ENCODE data around the gene PGBD5. TPM values are rescaled to one million over a fixed set of nuclear protein-coding genes. Genes with fewer than 3 reads are reported as not detected.

Gene PGBD5
- total and polyA plus RNA-seq, 2 of the 13 experiments (the other 11 are each of a cell fraction or from before 2014, with no cell fraction given), result 0.04 to 0.13 TPM

GRCh38 chr1:230352537-230352936 is 73.6 kb downstream of the PGBD5 start (continued):
- TF ChIP-seq ARID4A (CRISPR knock-in tag; IDR thresholded peaks at IDR 0.05; ENCODE audit: borderline replicate concordance), result no peak
- no peak for TF ChIP-seq RBAK (CRISPR knock-in tag; IDR thresholded peaks at IDR 0.05)
- no peak for TF ChIP-seq ZNF770 (CRISPR knock-in tag; IDR thresholded peaks at IDR 0.05)
- TF ChIP-seq ZBTB7A (CRISPR knock-in tag; IDR thresholded peaks at IDR 0.05), result no peak
- no peak for TF ChIP-seq SIX4 (CRISPR knock-in tag; IDR thresholded peaks at IDR 0.05)
- no peak for TF ChIP-seq FOXK1 (CRISPR knock-in tag; IDR thresholded peaks at IDR 0.05; ENCODE audit: borderline replicate concordance, low read depth)
- no peak for TF ChIP-seq DRAP1 (CRISPR knock-in tag; IDR thresholded peaks at IDR 0.05)
- no peak for TF ChIP-seq RBFOX2 (IDR thresholded peaks at IDR 0.05; ENCODE audit: low read depth, low read length)
- no peak for TF ChIP-seq ATF5 (CRISPR knock-in tag; IDR thresholded peaks at IDR 0.05; ENCODE audit: low read depth)
